Astrocyte of the spinal cord (primary cell): ENCODE results near the gene TDRD10.

ENCODE experiments used
- DNase-seq: peaks from one replicate; pipeline ENCODE4 v3.0.0; 2011; ENCODE audit warnings: low read depth, low spot score
- H3K4me3 ChIP-seq: 2 replicates; pipeline ENCODE4 v1.5.1; 2011; ENCODE audit warnings: low read depth, mild to moderate bottlenecking, low read length, moderate library complexity
- in situ Hi-C: cut with HindIII; loops from 2 replicates; pipeline ENCODE4 v1.10.0; 2017; ENCODE audit warnings: low sequenced_read_pairs
- TF ChIP-seq, protein P1 (sequence below): IDR thresholded peaks from 2 replicates; pipeline ENCODE4 v1.5.1; 2012; ENCODE audit warnings: low read depth, mild to moderate bottlenecking, low read length, inconsistent platforms

TDRD10 gene

DNA sequence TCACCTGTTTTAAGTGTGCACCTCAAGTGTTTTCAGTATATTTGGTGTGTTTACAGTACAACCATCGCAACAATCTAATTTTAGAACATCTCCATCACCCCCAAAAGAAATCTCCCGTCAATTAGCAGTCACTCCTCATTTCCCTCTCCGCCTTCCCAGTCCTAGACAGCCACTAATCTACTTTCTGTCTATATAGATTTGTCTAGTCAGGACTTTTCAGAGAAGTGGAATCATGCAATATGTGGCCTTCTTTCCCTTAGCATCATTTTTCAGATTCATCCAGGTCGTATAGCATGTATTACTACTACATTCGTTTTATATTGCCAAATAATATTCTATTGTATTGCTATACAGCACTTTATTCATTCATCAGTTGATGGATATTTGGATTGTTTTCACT is 1.9 kb downstream of the TDRD10 start:
- TF ChIP-seq, protein P1, sequence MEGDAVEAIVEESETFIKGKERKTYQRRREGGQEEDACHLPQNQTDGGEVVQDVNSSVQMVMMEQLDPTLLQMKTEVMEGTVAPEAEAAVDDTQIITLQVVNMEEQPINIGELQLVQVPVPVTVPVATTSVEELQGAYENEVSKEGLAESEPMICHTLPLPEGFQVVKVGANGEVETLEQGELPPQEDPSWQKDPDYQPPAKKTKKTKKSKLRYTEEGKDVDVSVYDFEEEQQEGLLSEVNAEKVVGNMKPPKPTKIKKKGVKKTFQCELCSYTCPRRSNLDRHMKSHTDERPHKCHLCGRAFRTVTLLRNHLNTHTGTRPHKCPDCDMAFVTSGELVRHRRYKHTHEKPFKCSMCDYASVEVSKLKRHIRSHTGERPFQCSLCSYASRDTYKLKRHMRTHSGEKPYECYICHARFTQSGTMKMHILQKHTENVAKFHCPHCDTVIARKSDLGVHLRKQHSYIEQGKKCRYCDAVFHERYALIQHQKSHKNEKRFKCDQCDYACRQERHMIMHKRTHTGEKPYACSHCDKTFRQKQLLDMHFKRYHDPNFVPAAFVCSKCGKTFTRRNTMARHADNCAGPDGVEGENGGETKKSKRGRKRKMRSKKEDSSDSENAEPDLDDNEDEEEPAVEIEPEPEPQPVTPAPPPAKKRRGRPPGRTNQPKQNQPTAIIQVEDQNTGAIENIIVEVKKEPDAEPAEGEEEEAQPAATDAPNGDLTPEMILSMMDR: no peak
- no peak for DNase-seq
- in situ Hi-C loops: no loop called here
- no peak overlapping the region for H3K4me3 ChIP-seq

DNA sequence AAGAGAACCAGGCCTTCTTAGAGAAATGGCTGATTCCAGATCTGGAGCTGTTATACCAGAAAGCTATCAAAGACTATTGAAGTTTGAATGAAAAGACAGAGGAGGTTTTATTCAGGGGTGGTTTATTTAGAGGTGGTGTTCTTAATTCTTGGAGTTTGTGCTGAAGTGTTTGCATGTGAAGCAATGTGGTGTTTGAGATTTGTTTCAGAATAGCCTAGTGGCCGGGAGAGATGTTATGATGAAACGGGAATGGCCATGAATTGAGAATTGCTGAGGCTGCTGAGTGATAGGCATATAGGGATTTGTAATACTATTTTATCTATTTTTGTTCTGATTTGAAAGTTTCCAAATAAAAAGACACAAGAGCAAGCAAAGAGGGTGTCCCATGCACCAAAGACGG is 10.7 kb downstream of the TDRD10 start:
- H3K4me3 ChIP-seq: no peak overlapping the region
- TF ChIP-seq, protein P1: no peak
- no peak for DNase-seq
- in situ Hi-C loops: no loop called here

DNA sequence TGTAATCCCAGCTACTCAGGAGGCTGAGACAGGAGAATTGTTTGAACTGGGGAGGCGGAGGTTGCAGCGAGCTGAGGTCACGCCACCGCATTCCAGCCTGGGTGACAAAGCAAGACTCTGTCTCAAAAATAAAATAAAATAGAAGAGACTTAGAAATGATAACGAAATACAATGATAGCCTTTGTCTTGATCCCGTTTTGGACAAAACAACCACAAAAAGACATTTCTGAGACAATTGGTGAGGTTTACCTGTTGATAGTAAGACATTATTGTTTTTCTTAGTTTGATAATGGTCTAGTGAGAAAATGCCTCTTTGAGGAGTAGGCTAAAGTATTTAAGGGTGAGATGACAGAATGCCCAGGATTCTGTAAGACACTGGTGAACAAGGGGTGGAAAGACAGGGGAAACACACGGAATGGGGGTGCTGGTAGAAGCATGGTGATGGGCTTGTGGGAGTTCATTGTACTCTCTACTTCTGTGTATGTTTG is 12.1 kb downstream of the TDRD10 start:
- DNase-seq: no peak
- TF ChIP-seq, protein P1: no peak
- in situ Hi-C loops: no loop called here
- H3K4me3 ChIP-seq: no peak overlapping the region

DNA sequence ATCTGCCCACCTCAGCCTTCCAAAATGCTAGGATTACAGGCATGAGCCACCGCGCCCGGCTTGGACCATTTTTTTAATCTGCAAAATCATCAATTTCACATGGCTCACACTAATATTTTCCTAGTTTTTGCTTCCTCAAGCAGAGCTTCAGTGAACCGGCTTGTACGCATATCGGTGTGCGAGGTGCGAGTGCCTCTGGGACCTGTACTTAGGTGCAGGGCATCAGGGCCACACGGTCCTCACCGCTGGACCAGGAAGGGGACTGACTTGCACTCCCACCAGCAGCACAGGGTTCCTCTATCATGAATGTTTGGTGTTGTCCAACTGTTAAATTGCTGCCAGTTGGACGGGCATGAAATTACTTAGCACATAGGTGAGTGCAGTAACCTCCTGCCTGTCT is 15.6 kb downstream of the TDRD10 start:
- no peak for DNase-seq
- in situ Hi-C loops: no loop called here
- TF ChIP-seq, protein P1: no peak
- no peak overlapping the region for H3K4me3 ChIP-seq

DNA sequence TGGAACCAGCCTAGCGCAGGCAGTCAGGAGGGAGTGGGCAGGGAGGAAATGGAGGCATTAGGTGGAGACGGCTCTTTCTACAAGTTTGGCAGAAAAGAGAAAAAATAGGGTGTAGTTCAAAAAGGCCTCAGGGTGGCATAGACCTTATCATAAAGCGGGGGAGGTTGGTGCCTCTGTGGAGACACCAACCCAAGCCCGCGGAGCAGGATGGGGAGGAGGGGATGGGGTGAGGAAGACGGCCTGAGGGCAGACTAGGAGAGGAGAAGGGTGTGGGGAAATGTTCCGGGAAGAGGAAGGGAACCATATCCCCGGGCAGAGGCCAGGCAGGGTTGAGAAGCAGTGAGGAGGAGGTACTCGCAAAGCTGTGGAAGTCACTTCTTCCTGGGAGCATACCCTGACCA is 17.6 kb downstream of the TDRD10 start:
- in situ Hi-C loops: no loop called here
- no peak for DNase-seq
- TF ChIP-seq, protein P1: no peak
- H3K4me3 ChIP-seq: no peak overlapping the region

DNA sequence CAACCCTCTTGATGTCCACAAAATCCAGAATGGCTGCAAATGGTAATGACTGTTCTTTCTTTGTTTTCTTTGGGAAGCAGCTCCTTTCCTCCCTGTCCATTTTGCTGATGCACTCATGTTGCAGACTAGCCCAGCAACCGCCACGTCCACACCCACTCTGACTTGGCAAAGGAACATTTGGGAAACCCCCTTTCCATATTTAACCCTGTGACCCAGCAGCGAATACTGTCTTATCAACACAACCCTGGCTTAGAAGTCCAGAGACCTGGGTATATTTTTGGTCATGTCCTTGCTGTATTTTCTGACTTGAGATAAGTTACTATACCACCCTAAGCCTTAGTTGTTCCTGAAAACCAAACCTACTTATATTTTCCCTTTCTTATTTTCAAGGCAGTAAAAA is 18.3 kb downstream of the TDRD10 start:
- in situ Hi-C loops: no loop called here
- no peak overlapping the region for H3K4me3 ChIP-seq
- TF ChIP-seq, protein P1: no peak
- no peak for DNase-seq

DNA sequence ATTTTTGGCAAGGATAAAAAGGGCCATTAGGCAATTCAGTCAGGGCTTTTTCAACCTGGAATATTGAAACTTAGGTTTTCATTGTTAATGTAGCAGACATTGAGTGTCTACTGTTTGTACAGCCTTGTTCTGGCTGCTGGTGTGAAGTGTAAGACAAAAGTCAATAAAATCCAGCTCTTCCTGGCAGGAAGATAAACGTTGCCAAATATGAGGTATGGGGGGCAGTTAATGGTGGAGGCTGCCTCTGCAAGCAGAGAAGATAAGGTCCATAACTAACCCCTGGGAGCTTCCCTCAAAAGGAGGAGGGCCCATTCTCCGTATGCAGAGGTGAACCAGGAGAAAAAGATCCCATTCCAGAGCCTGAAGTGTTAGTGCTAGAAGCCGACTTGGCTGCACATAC is 19.7 kb downstream of the TDRD10 start:
- in situ Hi-C loops: no loop called here
- no peak overlapping the region for H3K4me3 ChIP-seq
- TF ChIP-seq, protein P1: no peak
- no peak for DNase-seq
